Nephron (organoid): ENCODE data around the gene BCL2L13.

ENCODE experiments used
- H3K27ac Mint-ChIP-seq, 3 experiments: 2 replicates each; pipeline ENCODE4 v1.8.0; 2020; ENCODE audit warnings: mixed read lengths in 3 of 3, mild to moderate bottlenecking in 2 of 3, moderate library complexity in 1 of 3
- H3K27me3 Mint-ChIP-seq: 2 replicates; pipeline ENCODE4 v1.8.0; 2021; ENCODE audit warnings: low read depth, mild to moderate bottlenecking, moderate library complexity, mixed read lengths
- H3K36me3 Mint-ChIP-seq: 2 replicates; pipeline ENCODE4 v1.8.0; 2020; ENCODE audit warnings: low read depth, mixed read lengths
- H3K4me1 Mint-ChIP-seq: 2 replicates; pipeline ENCODE4 v1.8.0; 2020; ENCODE audit warnings: mixed read lengths
- H3K4me3 Mint-ChIP-seq, 3 experiments: 2 replicates each; pipeline ENCODE4 v1.8.0; 2020; ENCODE audit warnings: mild to moderate bottlenecking in 3 of 3, mixed read lengths in 3 of 3, moderate library complexity in 2 of 3
- H3K9me3 Mint-ChIP-seq: 2 replicates; pipeline ENCODE4 v1.8.0; 2020; ENCODE audit warnings: mixed read lengths
- CTCF ChIP-seq, 3 experiments: fragments of 200-600 bp; sonication (generic); IDR thresholded peaks; one replicate each; pipeline ENCODE4 v1.5.0; 2021; ENCODE audit warnings: antibody characterized with exemption in 3 of 3; ENCODE audit not compliant: unreplicated experiment in 3 of 3

The BCL2L13 gene

GRCh38 chr22:17744430-17744829 is 105.9 kb downstream of the BCL2L13 start:
- Mint-ChIP-seq H3K36me3 (no peaks in the 10 kb centered on the region), H3K4me1 (no peaks in the 10 kb centered on the region), H3K4me3 (no peak overlapping the region), H3K27ac (no peak overlapping the region), H3K27me3 (no peaks in the 10 kb centered on the region), H3K9me3 (no peaks in the 10 kb centered on the region)
- TF ChIP-seq CTCF (IDR thresholded peaks at IDR 0.05; ENCODE audit: unreplicated experiment in 3 of 3): no peak

- H3K27ac Mint-ChIP-seq: no peak overlapping the region
- H3K36me3 Mint-ChIP-seq: no peaks in the 10 kb centered on the region
- H3K9me3 Mint-ChIP-seq: no peaks in the 10 kb centered on the region
- no peak for TF ChIP-seq CTCF (IDR thresholded peaks at IDR 0.05; ENCODE audit: unreplicated experiment in 3 of 3)
- H3K4me3 Mint-ChIP-seq: no peak overlapping the region
- H3K27me3 Mint-ChIP-seq: no peaks in the 10 kb centered on the region
- no peaks in the 10 kb centered on the region for H3K4me1 Mint-ChIP-seq
Measured at GRCh38 chr22:17746916-17747315, 108.4 kb downstream of the BCL2L13 start.

GRCh38 chr22:17748555-17749353 is 110.2 kb downstream of the BCL2L13 start:
- H3K9me3 Mint-ChIP-seq: no peaks in the 10 kb centered on the region
- TF ChIP-seq CTCF (IDR thresholded peaks at IDR 0.05; ENCODE audit: unreplicated experiment in 3 of 3): peak in 2 of 3 experiments; percentile 23 to 29

GRCh38 chr22:17749605-17750395 is 111.2 kb downstream of the BCL2L13 start:
- H3K27me3 Mint-ChIP-seq: no peaks in the 10 kb centered on the region
- no peaks in the 10 kb centered on the region for H3K9me3 Mint-ChIP-seq
- no peak overlapping the region for H3K4me3 Mint-ChIP-seq
- no peak for TF ChIP-seq CTCF (IDR thresholded peaks at IDR 0.05; ENCODE audit: unreplicated experiment in 3 of 3)
- no peaks in the 10 kb centered on the region for H3K4me1 Mint-ChIP-seq
- H3K36me3 Mint-ChIP-seq: no peaks in the 10 kb centered on the region
- no peak overlapping the region for H3K27ac Mint-ChIP-seq

More at GRCh38 chr22:17748555-17749353, 110.2 kb downstream of the BCL2L13 start:
- Mint-ChIP-seq H3K36me3 (no peaks in the 10 kb centered on the region), H3K4me3 (no peak overlapping the region), H3K27ac (no peak overlapping the region), H3K27me3 (no peaks in the 10 kb centered on the region), H3K4me1 (no peaks in the 10 kb centered on the region)

- TF ChIP-seq CTCF (IDR thresholded peaks at IDR 0.05; ENCODE audit: unreplicated experiment in 3 of 3): no peak
Measured at GRCh38 chr22:17751596-17751995, 113.0 kb downstream of the BCL2L13 start.

More at GRCh38 chr22:17751596-17751995, 113.0 kb downstream of the BCL2L13 start:
- Mint-ChIP-seq H3K9me3 (no peaks in the 10 kb centered on the region), H3K4me1 (no peaks in the 10 kb centered on the region), H3K27me3 (no peaks in the 10 kb centered on the region), H3K36me3 (no peaks in the 10 kb centered on the region), H3K4me3 (no peak overlapping the region), H3K27ac (no peak overlapping the region)
